Parathyroid adenoma (tissue), 2 donors: ENCODE results near the gene GK.
"Not testable (repeated sequence)": the region's sequence is repeated elsewhere in the genome, so short reads cannot be mapped to it uniquely, and the experiment has no call there.

Experiments
- H2AFZ ChIP-seq: fragments of 300-600 bp; sonication (generic); one replicate; pipeline ENCODE4 v1.7.0; 2017; ENCODE audit warnings: antibody characterized with exemption, mild to moderate bottlenecking
- H3K27ac ChIP-seq: fragments of 300-600 bp; sonication (generic); one replicate; pipeline ENCODE4 v1.7.0; 2017
- H3K27me3 ChIP-seq: fragments of 300-600 bp; sonication (generic); one replicate; pipeline ENCODE4 v1.7.0; 2017; ENCODE audit warnings: low read length; ENCODE audit not compliant: control insufficient read depth, insufficient read depth
- H3K36me3 ChIP-seq: fragments of 300-600 bp; sonication (generic); one replicate; pipeline ENCODE4 v1.7.0; 2017; ENCODE audit warnings: low read length; ENCODE audit not compliant: control insufficient read depth, insufficient read depth
- H3K4me1 ChIP-seq: fragments of 300-600 bp; sonication (generic); one replicate; pipeline ENCODE4 v1.7.0; 2017; ENCODE audit warnings: control low read depth
- H3K4me2 ChIP-seq: fragments of 300-600 bp; sonication (generic); one replicate; pipeline ENCODE4 v1.7.0; 2017; ENCODE audit warnings: low read length
- H3K4me3 ChIP-seq: fragments of 300-600 bp; sonication (generic); one replicate; pipeline ENCODE4 v1.7.0; 2017; ENCODE audit warnings: low read depth, low read length
- H3K79me2 ChIP-seq: fragments of 300-600 bp; sonication (generic); one replicate; pipeline ENCODE4 v1.7.0; 2017; ENCODE audit warnings: control low read depth
- H3K9ac ChIP-seq: fragments of 300-600 bp; sonication (generic); one replicate; pipeline ENCODE4 v1.7.0; 2017; ENCODE audit warnings: mild to moderate bottlenecking
- H3K9me3 ChIP-seq: fragments of 300-600 bp; sonication (generic); one replicate; pipeline ENCODE4 v1.7.0; 2017; ENCODE audit warnings: low read length; ENCODE audit not compliant: control insufficient read depth
- CTCF ChIP-seq: fragments of 300-600 bp; sonication (generic); IDR thresholded peaks from one replicate; pipeline ENCODE4 v1.7.0; 2017; ENCODE audit warnings: antibody characterized with exemption, mild to moderate bottlenecking
- donor health status: primary hyperparathyroidism.

GK gene

GRCh38 chrX:30748342-30748960, 95.2 kb downstream of the GK start:
- H2AFZ ChIP-seq = no peak overlapping the region
- no peak for TF ChIP-seq CTCF
- no peak overlapping the region for H3K4me2 ChIP-seq
- H3K27me3 ChIP-seq = no peaks in the 10 kb centered on the region
- H3K79me2 ChIP-seq = no peaks in the 10 kb centered on the region
- no peak overlapping the region for H3K9ac ChIP-seq
- H3K4me3 ChIP-seq = no peak overlapping the region
- no peaks in the 10 kb centered on the region for H3K4me1 ChIP-seq
- H3K36me3 ChIP-seq = no peaks in the 10 kb centered on the region
- no peak overlapping the region for H3K27ac ChIP-seq
- H3K9me3 ChIP-seq = no peaks in the 10 kb centered on the region

DNA sequence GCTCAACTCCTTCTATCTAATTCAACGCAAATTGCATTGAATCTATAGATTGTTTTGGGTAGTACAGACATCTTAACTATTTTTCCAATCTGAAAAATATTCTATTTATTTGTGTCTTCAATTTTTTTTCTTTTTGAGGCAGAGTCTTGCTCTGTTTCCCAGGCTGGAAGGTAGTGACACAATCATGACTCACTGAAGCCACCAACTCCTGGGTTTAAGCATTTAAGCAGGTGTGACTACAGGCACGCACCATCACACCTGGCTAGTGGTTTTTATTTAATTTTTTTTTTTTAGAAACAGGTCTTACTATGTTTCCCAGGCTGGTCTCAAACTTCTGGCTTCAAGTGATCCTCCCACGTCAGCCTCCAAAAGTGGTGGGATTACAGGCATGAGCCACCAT, 98.3 kb downstream of the GK start:
- TF ChIP-seq CTCF = no peak
- Histone ChIP-seq H3K79me2 (no peaks in the 10 kb centered on the region), H3K4me2 (no peak overlapping the region), H3K27ac (no peak overlapping the region), H3K9ac (no peak overlapping the region), H3K4me1 (no peaks in the 10 kb centered on the region), H3K4me3 (no peak overlapping the region), H3K27me3 (no peaks in the 10 kb centered on the region), H3K9me3 (no peaks in the 10 kb centered on the region), H2AFZ (no peak overlapping the region), H3K36me3 (no peaks in the 10 kb centered on the region)

DNA sequence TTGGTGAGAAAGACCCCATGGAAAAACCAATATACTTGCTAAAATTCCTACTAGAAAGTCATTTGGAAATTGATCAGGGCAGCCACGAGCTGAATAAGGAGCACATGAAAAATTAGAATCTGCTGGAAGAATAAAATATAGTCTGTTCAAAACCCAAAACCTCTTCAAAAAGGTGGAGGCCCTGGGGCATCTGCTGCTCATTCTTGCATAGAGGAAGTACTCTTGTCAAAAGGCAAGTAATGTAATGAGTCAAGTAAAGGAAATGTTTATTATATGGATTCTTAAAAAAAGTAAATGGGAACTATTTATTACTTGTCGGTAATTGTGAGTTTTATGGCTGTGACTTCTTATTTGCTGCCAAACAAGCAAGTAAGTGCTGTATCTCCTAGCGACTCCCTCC, 109.5 kb downstream of the GK start:
- Histone ChIP-seq H3K4me3 (no peak overlapping the region), H3K9ac (no peak overlapping the region), H2AFZ (no peak overlapping the region), H3K4me2 (no peak overlapping the region), H3K9me3 (no peaks in the 10 kb centered on the region), H3K4me1 (no peaks in the 10 kb centered on the region), H3K79me2 (no peaks in the 10 kb centered on the region), H3K36me3 (no peaks in the 10 kb centered on the region), H3K27ac (no peak overlapping the region), H3K27me3 (no peaks in the 10 kb centered on the region)
- TF ChIP-seq CTCF = no peak

DNA sequence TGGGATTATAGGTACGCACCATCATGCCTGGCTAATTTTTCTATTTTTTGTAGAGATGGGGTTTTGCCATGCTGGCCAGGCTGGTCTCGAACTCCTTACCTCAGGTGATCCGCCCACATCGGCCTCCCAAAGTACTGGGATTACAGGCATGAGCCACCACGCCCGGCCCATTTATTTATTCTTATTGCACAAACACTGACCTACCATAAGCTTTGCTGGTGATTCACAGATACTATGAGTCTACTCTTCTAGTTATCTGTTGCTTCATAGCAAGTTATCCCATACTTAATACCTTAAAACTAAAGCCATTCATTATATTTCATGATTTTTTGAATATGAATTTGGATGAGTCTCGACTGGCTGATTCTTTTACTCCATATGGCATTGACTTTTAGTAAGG, 120.5 kb downstream of the GK start:
- H3K9me3 ChIP-seq, H3K4me2 ChIP-seq, H3K27me3 ChIP-seq, H3K4me1 ChIP-seq, H3K9ac ChIP-seq, H3K36me3 ChIP-seq, H2AFZ ChIP-seq, H3K4me3 ChIP-seq, H3K79me2 ChIP-seq, H3K27ac ChIP-seq: not testable (repeated sequence)

DNA sequence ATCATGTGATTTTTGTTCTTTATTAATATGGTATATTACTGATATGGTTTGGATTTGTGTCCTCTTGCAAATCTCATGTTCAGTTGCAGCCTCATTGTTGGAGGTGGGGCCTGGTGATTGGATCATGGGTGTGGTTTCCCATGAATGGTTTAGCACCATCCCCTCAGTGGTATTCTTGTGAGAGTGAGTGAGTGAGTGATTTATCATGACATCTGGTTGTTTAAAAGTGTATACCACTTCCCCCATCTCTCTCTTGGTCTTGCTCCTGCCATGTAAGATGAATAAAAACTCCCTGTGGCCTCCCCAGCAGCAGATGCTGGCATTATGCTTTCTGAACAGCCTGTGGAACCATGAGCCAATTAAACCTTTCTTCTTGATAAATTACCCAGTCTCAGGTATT, 124.4 kb downstream of the GK start:
- no peaks in the 10 kb centered on the region for H3K27me3 ChIP-seq
- no peak overlapping the region for H3K27ac ChIP-seq
- H3K4me2 ChIP-seq = no peak overlapping the region
- H3K4me1 ChIP-seq = no peaks in the 10 kb centered on the region
- H3K79me2 ChIP-seq = no peaks in the 10 kb centered on the region
- H3K9me3 ChIP-seq = no peaks in the 10 kb centered on the region
- H3K4me3 ChIP-seq = no peak overlapping the region
- no peaks in the 10 kb centered on the region for H3K36me3 ChIP-seq
- no peak overlapping the region for H3K9ac ChIP-seq
- no peak overlapping the region for H2AFZ ChIP-seq
- no peak for TF ChIP-seq CTCF
